ENCODE measurements around the gene WDR26.

GRCh38 chr1:224353975-224354925 is 80.3 kb downstream of the WDR26 start:
- no peak for TF ChIP-seq GATA2 (IDR thresholded peaks at IDR 0.05; ENCODE audit: low read depth, low read length)
- no peak for TF ChIP-seq GATA3 (IDR thresholded peaks at IDR 0.05; ENCODE audit: low read depth, low read length)
